ENCODE measurements around the gene CEBPB.
"Not testable (repeated sequence)": the region's sequence is repeated elsewhere in the genome, so short reads cannot be mapped to it uniquely, and the experiment has no call there.

CEBPB gene

DNA sequence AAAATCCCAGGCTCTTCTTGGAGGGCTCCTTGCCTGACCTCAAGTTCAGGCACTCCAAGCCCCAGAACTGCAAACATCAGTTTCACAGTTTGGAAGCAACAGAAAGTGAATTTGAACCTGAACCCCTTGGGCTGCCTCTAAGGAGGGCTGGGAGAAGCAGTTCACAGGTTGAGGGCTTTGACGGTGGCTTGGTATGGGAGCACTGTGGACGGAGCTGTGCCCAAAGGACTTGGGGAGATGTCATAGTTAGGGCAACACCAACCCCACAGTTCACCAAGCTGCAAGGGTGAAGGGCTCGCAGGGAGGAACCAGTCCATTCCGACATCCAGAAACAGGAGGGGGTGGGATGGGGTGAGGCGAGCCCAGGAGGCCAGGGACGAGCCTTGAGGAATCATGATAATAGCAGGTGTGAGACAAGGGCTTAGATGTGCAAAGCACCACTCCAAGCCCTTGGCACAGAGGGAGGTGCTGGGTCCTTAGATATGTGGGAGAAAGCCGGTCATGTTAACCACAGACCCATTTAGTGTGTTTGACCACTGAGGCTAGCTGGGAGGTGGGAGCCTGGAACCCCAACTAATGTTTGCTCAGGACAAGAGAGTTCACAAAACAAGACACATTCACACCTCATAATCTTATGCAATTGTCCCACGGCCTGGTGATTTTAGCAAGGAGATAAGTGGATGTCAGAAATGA, 4.3 kb downstream of the CEBPB start:
- no peaks in the 10 kb centered on the region for H3K27me3 Mint-ChIP-seq
- H3K27ac Mint-ChIP-seq: peak overlapping the region; percentile 43
- peaks cover 30% of the 10 kb centered on the region for H3K4me1 Mint-ChIP-seq (ENCODE audit: low read depth)
- H3K4me3 Mint-ChIP-seq: peak overlapping the region; percentile 47
- no peaks in the 10 kb centered on the region for H3K9me3 Mint-ChIP-seq (ENCODE audit: low read depth)
- peaks cover 5% of the 10 kb centered on the region for H3K36me3 Mint-ChIP-seq

DNA sequence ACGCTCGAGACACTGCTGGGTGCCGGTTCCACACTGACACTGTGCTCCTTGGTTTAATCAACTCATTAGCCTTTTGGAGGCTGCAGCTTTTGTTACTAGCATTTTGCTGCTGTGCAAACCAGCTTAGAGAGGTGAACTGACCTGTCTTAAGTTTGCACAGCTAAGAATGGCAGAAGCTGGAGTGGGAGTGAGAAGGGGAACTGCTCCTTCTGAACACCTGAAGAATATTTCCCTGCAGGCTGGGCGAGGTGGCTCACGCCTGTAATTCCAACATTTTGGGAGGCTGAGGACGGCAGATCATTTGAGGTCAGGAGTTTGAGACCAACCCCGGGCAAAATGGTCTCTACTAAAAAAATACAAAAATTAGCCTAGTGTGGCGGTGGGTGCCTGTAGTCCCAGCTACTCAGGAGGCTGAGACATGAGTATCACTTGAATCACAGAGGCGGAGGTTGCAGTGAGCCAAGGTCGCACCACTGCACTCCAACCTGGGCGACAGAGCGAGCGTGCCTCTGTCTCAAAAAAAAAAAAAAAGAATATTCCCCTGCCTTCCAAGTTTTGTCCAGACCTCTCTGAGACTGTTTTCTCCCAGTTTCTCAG, 5.0 kb downstream of the CEBPB start:
- Mint-ChIP-seq H3K36me3 (peaks cover 5% of the 10 kb centered on the region), H3K27ac (no peak overlapping the region), H3K4me3 (no peak overlapping the region), H3K4me1 (ENCODE audit: low read depth) (peaks cover 30% of the 10 kb centered on the region), H3K9me3 (ENCODE audit: low read depth) (no peaks in the 10 kb centered on the region), H3K27me3 (no peaks in the 10 kb centered on the region)

DNA sequence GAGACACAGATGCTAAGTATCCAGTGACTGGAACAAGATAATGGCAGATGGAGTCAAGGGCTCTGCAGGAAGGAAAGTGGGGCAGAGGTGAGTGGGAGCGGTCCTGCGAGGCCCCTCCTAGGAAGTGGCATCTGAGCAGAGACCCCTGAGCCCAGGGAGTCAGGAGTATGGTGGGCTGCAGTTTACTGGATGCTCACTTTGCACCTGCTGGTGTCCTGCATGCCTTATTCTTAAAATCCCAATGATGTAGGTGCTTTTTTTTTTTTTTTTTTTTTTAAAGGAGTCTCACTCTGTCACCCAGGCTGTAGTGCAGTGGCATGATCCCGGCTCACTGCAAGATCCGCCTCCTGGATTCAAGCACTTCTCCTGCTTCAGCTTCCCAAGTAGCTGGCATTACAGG, 5.6 kb downstream of the CEBPB start:
- no peak overlapping the region for H3K27ac Mint-ChIP-seq
- no peaks in the 10 kb centered on the region for H3K27me3 Mint-ChIP-seq
- H3K36me3 Mint-ChIP-seq: peaks cover 5% of the 10 kb centered on the region
- H3K4me3 Mint-ChIP-seq: no peak overlapping the region
- peaks cover 30% of the 10 kb centered on the region for H3K4me1 Mint-ChIP-seq (ENCODE audit: low read depth)
- no peaks in the 10 kb centered on the region for H3K9me3 Mint-ChIP-seq (ENCODE audit: low read depth)

DNA sequence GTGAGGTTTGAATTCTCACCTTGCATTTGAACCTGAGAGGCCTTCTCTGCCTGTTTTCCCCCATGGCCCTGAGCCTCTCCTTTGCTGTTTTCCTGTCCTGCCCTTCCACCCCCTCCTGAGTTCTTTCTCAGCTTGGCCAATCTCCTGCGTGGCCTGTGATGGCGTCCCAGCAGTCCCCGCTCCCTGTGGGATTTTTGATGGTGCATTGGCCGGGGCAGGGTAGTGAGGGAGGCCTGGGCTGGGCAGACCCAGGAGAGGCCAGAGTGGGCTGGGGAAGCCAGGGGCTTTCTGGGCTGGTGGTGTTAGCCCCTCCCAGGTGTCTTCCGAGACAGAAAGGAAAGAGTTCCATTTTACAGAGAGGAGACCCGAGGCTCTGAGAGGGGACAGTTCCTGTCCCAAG, 6.3 kb downstream of the CEBPB start:
- no peak overlapping the region for H3K4me3 Mint-ChIP-seq
- peaks cover 30% of the 10 kb centered on the region for H3K4me1 Mint-ChIP-seq (ENCODE audit: low read depth)
- no peaks in the 10 kb centered on the region for H3K9me3 Mint-ChIP-seq (ENCODE audit: low read depth)
- H3K36me3 Mint-ChIP-seq: peaks cover 5% of the 10 kb centered on the region
- H3K27ac Mint-ChIP-seq: no peak overlapping the region
- H3K27me3 Mint-ChIP-seq: no peaks in the 10 kb centered on the region

- H3K36me3 Mint-ChIP-seq: peaks cover 5% of the 10 kb centered on the region
Observed at GRCh38 chr20:50197463-50198179, 7.0 kb downstream of the CEBPB start.

DNA sequence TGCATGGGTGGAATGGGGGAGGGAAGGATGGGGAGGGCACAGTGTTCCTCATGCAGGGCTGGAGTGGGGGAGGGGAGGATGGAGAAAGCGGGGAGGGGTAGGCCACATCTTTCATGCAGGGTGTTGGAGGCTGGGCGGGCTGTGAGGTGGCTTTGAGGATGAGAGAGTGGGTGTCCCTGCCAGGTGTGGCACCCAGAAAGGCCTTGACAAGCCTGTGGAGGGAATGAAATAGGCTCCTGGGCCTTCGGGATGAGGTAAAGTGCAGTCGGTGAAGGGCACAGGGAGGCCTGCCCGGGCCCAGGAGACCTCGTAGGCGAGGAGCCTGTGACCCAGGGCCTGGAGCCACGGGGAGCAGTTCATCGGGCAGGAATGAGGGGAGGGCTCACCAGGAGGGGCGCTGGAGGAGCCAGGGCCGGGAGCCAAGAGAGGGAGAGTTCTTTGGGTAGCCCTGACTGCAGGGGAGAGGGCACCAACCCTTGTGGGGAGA, 7.6 kb downstream of the CEBPB start:
- Mint-ChIP-seq H3K27me3 (no peaks in the 10 kb centered on the region), H3K9me3 (ENCODE audit: low read depth) (no peaks in the 10 kb centered on the region), H3K4me1 (ENCODE audit: low read depth) (peaks cover 20% of the 10 kb centered on the region), H3K36me3 (peaks cover 5% of the 10 kb centered on the region), H3K4me3 (no peak overlapping the region), H3K27ac (no peak overlapping the region)

More at GRCh38 chr20:50197463-50198179, 7.0 kb downstream of the CEBPB start:
- peaks cover 26% of the 10 kb centered on the region for H3K4me1 Mint-ChIP-seq (ENCODE audit: low read depth)
- no peaks in the 10 kb centered on the region for H3K27me3 Mint-ChIP-seq
- H3K4me3 Mint-ChIP-seq: no peak overlapping the region
- no peaks in the 10 kb centered on the region for H3K9me3 Mint-ChIP-seq (ENCODE audit: low read depth)
- no peak overlapping the region for H3K27ac Mint-ChIP-seq

- H3K36me3 Mint-ChIP-seq: peaks cover 5% of the 10 kb centered on the region
- no peak overlapping the region for H3K27ac Mint-ChIP-seq
- no peak overlapping the region for H3K4me3 Mint-ChIP-seq
- H3K27me3 Mint-ChIP-seq: no peaks in the 10 kb centered on the region
- peaks cover 4% of the 10 kb centered on the region for H3K9me3 Mint-ChIP-seq (ENCODE audit: low read depth)
- peaks cover 15% of the 10 kb centered on the region for H3K4me1 Mint-ChIP-seq (ENCODE audit: low read depth)
Observed at GRCh38 chr20:50198716-50199115, 8.1 kb downstream of the CEBPB start.

DNA sequence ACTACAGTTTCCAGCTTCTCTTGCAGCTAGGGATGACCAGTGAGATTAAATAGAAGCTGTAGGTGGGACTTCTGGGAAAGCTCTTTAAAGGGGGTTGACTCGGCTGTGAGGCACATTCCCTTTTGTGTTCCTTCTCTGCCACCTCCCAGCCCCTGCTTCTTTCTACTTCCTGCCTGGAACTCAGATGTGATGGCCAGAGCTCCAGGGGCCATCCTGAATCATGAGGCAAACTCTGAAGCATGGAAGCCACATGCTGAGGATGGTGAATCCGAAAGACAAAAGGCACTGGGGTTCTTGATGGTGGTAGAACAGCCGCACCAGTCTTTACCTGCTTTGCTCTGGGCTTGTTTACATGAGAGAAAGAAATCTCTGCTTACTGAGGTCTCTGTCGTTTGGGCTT, 9.1 kb downstream of the CEBPB start:
- H3K27me3 Mint-ChIP-seq: no peaks in the 10 kb centered on the region
- H3K36me3 Mint-ChIP-seq: peaks cover 7% of the 10 kb centered on the region
- H3K9me3 Mint-ChIP-seq (ENCODE audit: low read depth): peaks cover 9% of the 10 kb centered on the region
- H3K4me3 Mint-ChIP-seq: no peak overlapping the region
- peaks cover 10% of the 10 kb centered on the region for H3K4me1 Mint-ChIP-seq (ENCODE audit: low read depth)
- H3K27ac Mint-ChIP-seq: no peak overlapping the region

GRCh38 chr20:50200482-50201104, 10.0 kb downstream of the CEBPB start:
- Mint-ChIP-seq H3K27ac (no peak overlapping the region), H3K27me3 (no peaks in the 10 kb centered on the region), H3K9me3 (ENCODE audit: low read depth) (peaks cover 9% of the 10 kb centered on the region), H3K4me1 (ENCODE audit: low read depth) (peaks cover 5% of the 10 kb centered on the region), H3K4me3 (no peak overlapping the region), H3K36me3 (peaks cover 7% of the 10 kb centered on the region)

GRCh38 chr20:50201710-50202109, 11.1 kb downstream of the CEBPB start:
- H3K4me3 Mint-ChIP-seq; H3K36me3 Mint-ChIP-seq; H3K27ac Mint-ChIP-seq; H3K27me3 Mint-ChIP-seq; H3K4me1 Mint-ChIP-seq (ENCODE audit: low read depth); H3K9me3 Mint-ChIP-seq (ENCODE audit: low read depth): not testable (repeated sequence)

- H3K9me3 Mint-ChIP-seq (ENCODE audit: low read depth): peaks cover 9% of the 10 kb centered on the region
- no peaks in the 10 kb centered on the region for H3K27me3 Mint-ChIP-seq
- H3K4me1 Mint-ChIP-seq (ENCODE audit: low read depth): no peaks in the 10 kb centered on the region
- H3K36me3 Mint-ChIP-seq: peaks cover 7% of the 10 kb centered on the region
- no peak overlapping the region for H3K4me3 Mint-ChIP-seq
- H3K27ac Mint-ChIP-seq: no peak overlapping the region
Observed at GRCh38 chr20:50202677-50203076, 12.0 kb downstream of the CEBPB start.

- Mint-ChIP-seq H3K9me3 (ENCODE audit: low read depth) (peaks cover 9% of the 10 kb centered on the region), H3K4me3 (no peak overlapping the region), H3K36me3 (peaks cover 7% of the 10 kb centered on the region), H3K27me3 (no peaks in the 10 kb centered on the region), H3K27ac (no peak overlapping the region), H3K4me1 (ENCODE audit: low read depth) (no peaks in the 10 kb centered on the region)
Observed at GRCh38 chr20:50203951-50204937, 13.6 kb downstream of the CEBPB start.

DNA sequence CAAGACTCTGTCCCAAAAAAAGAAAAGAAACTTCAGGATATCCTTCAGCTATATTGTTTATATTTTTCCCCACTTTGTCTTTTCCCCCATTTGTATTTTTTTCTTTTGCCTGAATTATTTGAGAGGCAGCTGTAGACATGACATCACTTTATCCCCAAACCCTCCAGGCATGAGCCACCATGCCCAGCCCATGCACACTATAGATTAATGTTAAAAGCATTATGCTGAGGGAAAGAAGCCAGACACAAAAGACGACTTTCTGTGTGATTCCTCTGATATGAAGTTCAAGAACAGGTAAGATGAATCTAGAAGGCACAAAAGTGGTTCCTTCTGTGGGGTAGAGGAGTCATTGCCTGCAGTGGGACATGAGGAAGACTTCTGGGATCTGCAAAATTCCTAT, 16.4 kb downstream of the CEBPB start:
- Mint-ChIP-seq H3K36me3 (peaks cover 5% of the 10 kb centered on the region), H3K27me3 (no peaks in the 10 kb centered on the region), H3K27ac (no peak overlapping the region), H3K4me3 (no peak overlapping the region), H3K4me1 (ENCODE audit: low read depth) (peaks cover 12% of the 10 kb centered on the region), H3K9me3 (ENCODE audit: low read depth) (peaks cover 9% of the 10 kb centered on the region)

DNA sequence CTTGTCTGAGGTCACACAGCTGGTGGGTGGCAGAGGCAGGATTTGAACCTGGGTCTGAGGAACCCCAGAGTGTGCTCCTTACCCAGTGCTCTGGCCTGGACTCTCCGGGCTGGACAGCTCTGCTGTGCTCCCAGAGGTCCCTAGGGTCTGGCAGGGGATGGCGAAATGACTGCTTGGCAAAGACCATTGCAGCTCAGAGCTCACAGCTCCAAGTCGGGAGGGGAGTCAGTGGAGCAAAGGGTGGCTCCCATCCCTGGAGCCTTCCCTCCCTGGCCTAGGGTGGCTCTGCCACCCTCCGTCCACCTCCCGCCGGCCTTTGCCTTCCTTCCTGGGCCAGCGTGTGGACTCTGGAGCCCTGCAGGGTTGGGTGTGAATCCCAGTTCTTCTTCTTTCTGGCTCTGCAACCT, 17.5 kb downstream of the CEBPB start:
- Mint-ChIP-seq H3K9me3 (ENCODE audit: low read depth) (peaks cover 9% of the 10 kb centered on the region), H3K27ac (no peak overlapping the region), H3K4me1 (ENCODE audit: low read depth) (peaks cover 16% of the 10 kb centered on the region), H3K27me3 (no peaks in the 10 kb centered on the region), H3K4me3 (no peak overlapping the region), H3K36me3 (peaks cover 5% of the 10 kb centered on the region)

All from activated naive CD8-positive, alpha-beta T cell (primary cell).